ENCODE data around the gene SSX2B. TPM values are rescaled to one million over a fixed set of nuclear protein-coding genes. Genes with fewer than 3 reads are reported as not detected.
"Not testable (repeated sequence)": the region's sequence is repeated elsewhere in the genome, so short reads cannot be mapped to it uniquely, and the experiment has no call there.

SSX2B gene, protein sequence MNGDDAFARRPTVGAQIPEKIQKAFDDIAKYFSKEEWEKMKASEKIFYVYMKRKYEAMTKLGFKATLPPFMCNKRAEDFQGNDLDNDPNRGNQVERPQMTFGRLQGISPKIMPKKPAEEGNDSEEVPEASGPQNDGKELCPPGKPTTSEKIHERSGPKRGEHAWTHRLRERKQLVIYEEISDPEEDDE
- polyA plus RNA-seq (2011; rRNA removed) (not detected in 2 replicates), polyA minus RNA-seq (2011; rRNA and poly(A)+ RNA removed) (not detected in 2 replicates)

GRCh38 chrX:52750952-52751351, at the start of gene SSX2B:
TSS of gene SSX2B (plus strand) at chrX:52751252. CDS start at chrX:52752681, 1,429 bp downstream.
- POLR2A ChIA-PET; CTCF ChIA-PET; DNase-seq (ENCODE audit: low read depth); H3K27me3 ChIP-seq (ENCODE audit: control insufficient read depth, insufficient read depth, low read length); H3K4me3 ChIP-seq (ENCODE audit: low read depth, low read length); H3K36me3 ChIP-seq (ENCODE audit: control insufficient read depth, insufficient read depth, low read length): not testable (repeated sequence)

GRCh38 chrX:52707078-52707477, 44.0 kb upstream of the SSX2B start, which contains the start of gene SSX2:
TSS of gene SSX2 (minus strand) at chrX:52707178. CDS start at chrX:52705749, 1,429 bp downstream.
- DNase-seq (ENCODE audit: low read depth); CTCF ChIA-PET; H3K27me3 ChIP-seq (ENCODE audit: control insufficient read depth, insufficient read depth, low read length); H3K4me3 ChIP-seq (ENCODE audit: low read depth, low read length); POLR2A ChIA-PET; H3K36me3 ChIP-seq (ENCODE audit: control insufficient read depth, insufficient read depth, low read length): not testable (repeated sequence)

DNA sequence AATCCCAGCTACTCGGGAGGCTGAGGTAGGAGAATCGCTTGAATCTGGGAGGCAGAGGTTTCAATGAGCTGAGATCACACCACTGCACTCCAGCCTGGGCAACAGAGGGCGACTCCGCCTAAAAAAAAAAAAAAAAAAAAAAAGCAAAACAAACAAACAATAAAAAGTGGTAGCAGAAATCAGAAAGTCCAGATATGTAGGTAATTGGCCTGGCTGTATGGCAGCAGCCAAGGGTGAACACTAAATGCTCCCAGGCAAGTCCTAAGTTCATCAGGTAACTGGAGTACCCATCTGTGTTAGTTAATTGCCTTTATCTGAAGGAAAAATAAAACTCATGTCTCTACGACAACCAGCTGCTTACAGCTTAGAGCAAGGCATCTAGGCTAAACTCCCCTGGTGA, 14.9 kb downstream of the SSX2B start:
- POLR2A ChIA-PET; CTCF ChIA-PET; H3K27me3 ChIP-seq (ENCODE audit: control insufficient read depth, insufficient read depth, low read length); H3K36me3 ChIP-seq (ENCODE audit: control insufficient read depth, insufficient read depth, low read length); DNase-seq (ENCODE audit: low read depth); H3K4me3 ChIP-seq (ENCODE audit: low read depth, low read length): not testable (repeated sequence)

DNA sequence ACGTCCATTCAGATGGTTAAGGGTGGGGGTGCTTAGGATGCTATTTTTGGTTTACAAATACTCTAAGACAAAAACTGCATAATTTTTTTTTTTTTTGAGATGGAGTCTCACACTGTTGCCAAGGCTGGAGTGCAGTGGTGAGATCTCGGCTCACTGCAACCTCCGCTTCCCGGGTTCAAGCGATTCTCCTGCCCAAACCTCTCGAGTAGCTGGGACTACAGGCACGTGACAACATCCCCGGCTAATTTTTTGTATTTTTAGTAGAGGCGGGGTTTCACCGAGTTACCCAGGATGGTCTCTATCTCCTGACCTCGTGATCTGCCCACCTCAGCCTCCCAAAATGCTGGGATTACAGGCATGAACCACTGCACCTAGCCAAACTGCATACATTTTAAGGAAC, 22.5 kb downstream of the SSX2B start:
- CTCF ChIA-PET; POLR2A ChIA-PET; H3K36me3 ChIP-seq (ENCODE audit: control insufficient read depth, insufficient read depth, low read length); H3K4me3 ChIP-seq (ENCODE audit: low read depth, low read length); DNase-seq (ENCODE audit: low read depth); H3K27me3 ChIP-seq (ENCODE audit: control insufficient read depth, insufficient read depth, low read length): not testable (repeated sequence)

GRCh38 chrX:52797327-52797726, 46.3 kb downstream of the SSX2B start, which contains the start of gene SPANXN5:
TSS of gene SPANXN5 (minus strand) at chrX:52797427. CDS start at chrX:52797348, 79 bp downstream.
- CTCF ChIA-PET; H3K4me3 ChIP-seq (ENCODE audit: low read depth, low read length); H3K36me3 ChIP-seq (ENCODE audit: control insufficient read depth, insufficient read depth, low read length); POLR2A ChIA-PET; DNase-seq (ENCODE audit: low read depth); H3K27me3 ChIP-seq (ENCODE audit: control insufficient read depth, insufficient read depth, low read length): not testable (repeated sequence)

GRCh38 chrX:52804876-52805275, 53.8 kb downstream of the SSX2B start:
- CTCF ChIA-PET; DNase-seq (ENCODE audit: low read depth); H3K27me3 ChIP-seq (ENCODE audit: control insufficient read depth, insufficient read depth, low read length); H3K36me3 ChIP-seq (ENCODE audit: control insufficient read depth, insufficient read depth, low read length); H3K4me3 ChIP-seq (ENCODE audit: low read depth, low read length); POLR2A ChIA-PET: not testable (repeated sequence)

Small RNA genes lying within 50 kb of the gene (small RNA-seq; reads per million reads assigned to genes)
- gene AC244505.3 (ENCODE audit: insufficient read length, low read depth, low replicate concordance) = not detected
- not detected for gene AC244505.5 (ENCODE audit: insufficient read length, low read depth, low replicate concordance)
- not detected for gene AC244505.6 (ENCODE audit: insufficient read length, low read depth, low replicate concordance)
- gene AC244505.7 (ENCODE audit: insufficient read length, low read depth, low replicate concordance) = not detected

Other genes with a start within 250 kb of the SSX2B start
- not detected in 2 replicates for gene XAGE1B, start 234.2 kb upstream of the SSX2B start, polyA plus RNA-seq (2011; rRNA removed)
- not detected in 2 replicates for gene SSX7, start 96.4 kb upstream of the SSX2B start, polyA plus RNA-seq (2011; rRNA removed)
- not detected in 2 replicates for gene SSX2, start 44.1 kb upstream of the SSX2B start, polyA plus RNA-seq (2011; rRNA removed)
- gene SPANXN5, start 46.2 kb downstream of the SSX2B start, polyA plus RNA-seq (2011; rRNA removed) = not detected in 2 replicates
- not detected in 2 replicates for gene XAGE5, start 60.0 kb downstream of the SSX2B start, polyA plus RNA-seq (2011; rRNA removed)
- not detected in 2 replicates for gene XAGE3, start 116.8 kb downstream of the SSX2B start, polyA plus RNA-seq (2011; rRNA removed)
- gene FAM156B, start 146.1 kb downstream of the SSX2B start, polyA plus RNA-seq (2011; rRNA removed) = 28.8 and 49.5 TPM in 2 replicates
- 27.6 and 33.3 TPM in 2 replicates for gene FAM156A, start 207.3 kb downstream of the SSX2B start, polyA plus RNA-seq (2011; rRNA removed)

Measured in BJ (cell line).